Umbilical cord (tissue), 2 donors: ENCODE results near the gene C9orf72. TPM values are rescaled to one million over a fixed set of nuclear protein-coding genes. Genes with fewer than 3 reads are reported as not detected.
"Not testable (repeated sequence)": the region's sequence is repeated elsewhere in the genome, so short reads cannot be mapped to it uniquely, and the experiment has no call there.

Experiments
- DNase-seq: peaks from one replicate; pipeline ENCODE4 v3.0.0-alpha.2; 2015; ENCODE audit warnings: low spot score
- total RNA-seq: library from RNA; depleted of rRNA; stranded (reverse); fragments of >200 nt; gene quantifications from one replicate; pipeline ENCODE4 v1.2.3, GENCODE V29; 2014; ENCODE audit warnings: low replicate concordance; ENCODE audit not compliant: insufficient read depth

The C9orf72 gene
- total RNA-seq, 1 donor from 2014 or later = 19.3 TPM

DNA sequence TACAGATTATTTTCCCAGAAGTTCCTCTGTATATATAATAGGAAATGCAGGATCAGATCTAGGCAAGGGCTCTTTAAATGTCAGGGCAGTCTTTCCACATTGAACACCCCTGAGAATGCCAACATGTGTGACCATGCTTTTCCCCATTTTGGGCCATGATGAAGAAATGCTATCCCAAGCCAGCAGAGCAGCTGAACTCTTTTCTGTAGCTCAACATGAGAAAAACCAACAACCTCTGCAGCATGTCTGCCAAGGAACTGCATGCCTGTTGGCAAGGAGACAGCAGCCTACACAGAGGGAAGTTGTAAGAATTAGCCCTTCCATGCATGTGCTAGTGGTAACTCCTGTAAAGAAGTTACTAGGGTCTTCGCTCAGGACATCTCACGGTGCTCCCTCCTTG, 58.7 kb downstream of the C9orf72 start:
- DNase-seq = peak; percentile 32

DNA sequence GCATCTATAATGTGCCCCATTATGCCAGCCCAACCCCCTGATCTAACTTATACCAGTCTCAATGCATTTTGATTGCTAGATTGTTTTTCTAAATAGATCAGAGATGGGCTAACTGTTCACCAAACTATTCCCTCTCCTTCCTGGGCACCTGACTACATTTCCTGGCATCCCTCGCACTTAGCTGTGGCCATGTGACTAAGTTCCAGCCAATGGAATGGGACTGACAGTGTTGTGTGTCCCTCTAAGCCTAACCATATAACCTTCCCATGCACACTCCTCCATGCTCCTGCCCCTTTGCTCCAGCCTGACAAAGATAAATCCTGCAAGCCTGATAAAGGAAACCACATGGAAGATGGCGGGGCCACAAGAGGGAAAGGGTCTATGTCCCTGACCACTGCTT, 61.5 kb downstream of the C9orf72 start:
- no peak for DNase-seq

DNA sequence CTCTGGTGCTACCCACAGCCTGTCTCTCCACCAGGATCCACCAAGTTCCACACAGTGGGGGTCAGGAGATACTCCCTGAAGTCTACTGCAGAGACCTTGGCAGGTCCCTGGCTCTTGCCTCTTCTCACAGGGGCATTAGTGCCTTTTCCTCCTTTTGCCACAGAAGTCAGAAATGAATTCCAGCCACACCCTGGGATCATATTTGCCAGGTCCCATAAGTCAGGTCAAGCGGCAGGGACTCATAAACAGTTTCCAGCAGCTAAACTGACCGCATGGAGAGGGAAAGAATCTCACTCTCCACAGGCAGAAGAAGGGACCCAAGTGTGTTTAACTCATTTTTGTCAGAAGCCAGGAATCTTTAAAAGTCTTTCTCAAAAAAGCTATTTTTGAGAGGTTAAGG, 62.5 kb downstream of the C9orf72 start:
- no peak for DNase-seq

DNA sequence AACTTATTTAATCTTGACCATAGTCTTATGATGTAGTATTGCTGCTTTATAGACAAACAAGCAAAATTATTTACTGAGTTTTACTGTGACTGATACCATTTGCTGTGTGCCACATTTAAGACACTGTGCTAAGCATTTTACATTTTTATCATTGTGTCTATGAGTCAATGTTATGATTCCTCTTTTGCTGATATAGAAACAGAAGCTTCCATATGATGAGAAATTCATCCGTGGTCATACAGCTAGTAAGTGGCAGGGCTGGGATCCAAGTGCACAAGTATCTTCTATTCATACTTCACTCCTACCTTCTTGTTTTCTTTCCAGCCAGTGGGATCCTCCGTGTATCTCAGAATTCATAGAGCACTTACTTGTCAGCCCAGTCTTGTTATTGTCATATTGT, 66.3 kb downstream of the C9orf72 start:
- DNase-seq = no peak

DNA sequence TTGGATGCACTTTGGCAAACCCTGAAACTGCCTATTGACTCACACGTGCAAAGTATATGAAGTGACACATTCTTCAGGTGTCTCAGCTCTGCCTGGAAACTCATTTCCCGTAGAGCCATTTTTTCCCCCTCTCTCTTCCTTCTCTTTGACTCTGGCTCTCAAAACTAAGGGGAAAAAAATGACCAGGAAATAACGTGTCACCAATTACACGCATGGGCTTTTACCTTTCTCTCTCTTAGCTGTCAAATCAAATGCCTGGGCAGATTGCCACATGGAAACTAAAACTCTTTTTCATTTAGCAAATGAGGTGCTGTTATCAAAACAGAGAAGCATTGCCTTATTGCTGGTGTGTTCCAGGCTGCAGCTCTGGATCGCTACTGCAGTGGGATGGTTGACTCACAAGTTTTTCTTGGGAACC, 67.5 kb downstream of the C9orf72 start:
- DNase-seq = no peak

DNA sequence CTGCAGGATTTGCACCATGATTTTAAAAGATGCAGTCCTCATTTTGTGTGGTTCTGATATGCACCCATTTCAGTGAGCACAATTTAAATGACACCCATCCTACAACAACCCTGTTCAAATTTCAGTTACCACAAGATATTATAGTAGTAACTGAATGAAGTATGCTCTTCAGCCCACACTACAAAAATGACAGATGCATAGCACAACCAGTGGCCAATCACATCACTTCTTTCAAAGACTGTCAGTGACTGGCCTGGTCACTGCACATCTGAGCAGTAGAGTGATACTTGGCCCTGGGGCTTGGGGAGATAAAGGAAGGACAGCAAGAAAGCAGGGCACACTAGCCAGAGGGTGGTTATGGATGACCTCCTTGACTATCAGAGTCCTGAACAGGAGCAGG, 69.0 kb downstream of the C9orf72 start:
- no peak for DNase-seq

DNA sequence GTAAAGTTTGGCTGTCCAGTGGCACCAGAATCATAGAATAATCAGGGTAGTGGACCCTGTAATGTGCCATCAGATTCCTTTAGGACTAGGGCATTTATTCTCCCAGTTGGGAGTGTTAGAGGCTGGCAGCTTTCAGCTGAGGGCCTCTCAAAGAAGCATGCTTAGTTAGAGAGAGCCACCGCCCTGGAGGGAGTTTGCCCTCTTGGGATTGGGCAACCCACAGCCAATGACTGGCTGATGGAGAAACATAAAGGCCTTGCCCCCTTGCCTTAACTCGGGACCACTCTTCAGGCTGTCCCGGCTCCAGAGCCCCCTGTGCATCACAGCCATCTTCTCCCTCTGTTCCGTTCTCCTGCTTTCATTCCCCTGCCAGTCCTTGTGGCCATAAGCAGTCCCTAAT, 69.7 kb downstream of the C9orf72 start:
- DNase-seq = no peak

DNA sequence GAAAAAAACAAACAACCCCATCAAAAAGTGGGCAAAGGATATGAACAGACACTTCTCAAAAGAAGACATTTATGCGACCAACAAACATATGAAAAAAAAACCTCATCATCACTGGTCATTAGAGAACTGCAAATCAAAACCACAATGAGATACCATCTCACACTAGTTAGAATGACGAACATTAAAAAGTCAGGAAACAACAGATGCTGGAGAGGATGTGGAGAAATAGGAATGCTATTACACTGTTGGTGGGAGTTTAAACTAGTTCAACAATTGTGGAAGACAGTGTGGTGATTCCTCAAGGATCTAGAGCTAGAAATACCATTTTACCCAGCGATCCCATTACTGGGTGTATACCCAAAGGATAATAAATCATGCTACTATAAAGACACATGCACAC, 72.4 kb downstream of the C9orf72 start:
- not testable (repeated sequence) for DNase-seq

DNA sequence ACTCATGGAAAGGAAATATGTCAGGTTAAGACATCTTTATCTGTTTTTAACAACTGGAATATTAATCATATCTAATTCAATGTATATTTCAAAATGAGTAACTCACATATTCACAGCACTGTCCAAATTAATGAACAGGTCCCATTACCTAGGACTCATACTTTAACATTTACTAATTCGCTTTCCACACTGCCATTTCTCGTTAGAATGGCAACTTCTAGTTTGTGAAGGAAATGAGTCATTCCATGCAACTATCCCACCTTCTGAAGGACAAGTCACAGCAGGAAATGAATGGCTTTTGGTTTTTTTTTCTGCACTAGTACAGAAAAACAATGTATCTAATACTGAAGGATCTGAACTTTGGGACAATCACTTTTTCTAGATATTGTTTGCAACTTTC, 73.8 kb downstream of the C9orf72 start:
- peak; percentile 42 for DNase-seq

DNA sequence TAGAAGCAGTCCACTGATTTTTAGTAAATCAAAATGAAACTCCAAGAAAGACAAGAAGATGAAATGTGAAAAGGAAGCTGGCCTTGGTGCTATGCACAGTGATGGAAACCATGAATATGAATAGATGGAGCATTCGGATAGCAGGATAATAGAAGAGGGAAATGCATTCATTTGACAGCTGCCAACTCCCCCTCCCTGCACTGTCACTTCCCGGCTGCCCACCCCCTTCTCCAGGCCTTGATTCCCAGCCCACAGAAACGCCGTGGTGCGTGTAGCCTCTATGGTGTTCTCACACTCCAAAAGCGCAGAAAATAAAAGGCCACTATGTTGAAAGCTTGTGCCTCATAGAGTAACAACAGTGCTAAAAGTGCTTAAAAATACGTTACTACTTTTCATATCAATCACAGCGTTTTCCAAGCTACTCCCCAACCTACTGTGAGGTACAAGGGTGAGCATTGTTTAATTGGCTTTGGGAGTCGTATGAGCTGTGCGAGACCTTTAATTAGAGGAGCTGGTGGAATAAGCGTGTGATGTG, 75.3 kb downstream of the C9orf72 start:
- no peak for DNase-seq

Other genes starting within 250 kb of the C9orf72 start
- 2.4 TPM for gene IFNK, start 49.2 kb downstream of the C9orf72 start, total RNA-seq
- 5.8 TPM for gene MOB3B, start 43.7 kb downstream of the C9orf72 start, total RNA-seq